Immature natural killer cell (primary cell): ENCODE data around the gene MYL10. TPM values are rescaled to one million over a fixed set of nuclear protein-coding genes. Genes with fewer than 3 reads are reported as not detected.

Experiments
- DNase-seq, 3 donors: peaks; one replicate each; pipeline ENCODE4 v3.0.0; 2022; ENCODE audit warnings: mixed read lengths in 1 of 3
- H3K27ac Mint-ChIP-seq, 6 donors: one replicate each; pipeline ENCODE4 v1.8.0; 2020; ENCODE audit warnings: mixed read lengths in 6 of 6, mild to moderate bottlenecking in 5 of 6, inconsistent platforms in 4 of 6, moderate library complexity in 3 of 6
- H3K27me3 Mint-ChIP-seq, 3 donors: one replicate each; pipeline ENCODE4 v1.8.0; 2020 to 2021; ENCODE audit warnings: low read depth in 3 of 3, mild to moderate bottlenecking in 3 of 3, mixed read lengths in 3 of 3, moderate library complexity in 3 of 3, inconsistent platforms in 1 of 3
- H3K36me3 Mint-ChIP-seq, 3 donors: one replicate each; pipeline ENCODE4 v1.8.0; 2020; ENCODE audit warnings: mixed read lengths in 3 of 3, inconsistent platforms in 2 of 3, mild to moderate bottlenecking in 2 of 3
- H3K4me1 Mint-ChIP-seq, 2 donors: one replicate each; pipeline ENCODE4 v1.8.0; 2020; ENCODE audit warnings: inconsistent platforms in 2 of 2, mild to moderate bottlenecking in 2 of 2, mixed read lengths in 2 of 2, moderate library complexity in 1 of 2
- H3K4me3 Mint-ChIP-seq, 5 donors: one replicate each; pipeline ENCODE4 v1.8.0; 2020; ENCODE audit warnings: mild to moderate bottlenecking in 5 of 5, mixed read lengths in 5 of 5, inconsistent platforms in 3 of 5, moderate library complexity in 3 of 5
- H3K9me3 Mint-ChIP-seq, 6 donors: one replicate each; pipeline ENCODE4 v1.8.0; 2020; ENCODE audit warnings: mild to moderate bottlenecking in 6 of 6, mixed read lengths in 6 of 6, inconsistent platforms in 4 of 6, moderate library complexity in 3 of 6
- polyA plus RNA-seq, 3 donors: library from polyadenylated mRNA; unstranded; fragments of 300-500 nt; fragmentation: Illumina TruSeq; gene quantifications; one replicate each; pipeline ENCODE4 v1.2.3, GENCODE V29; 2021

Gene MYL10
- polyA plus RNA-seq, 3 donors from 2014 or later, result not detected

GRCh38 chr7:101636822-101637623 lies 7.9 kb upstream of the MYL10 start:
- Mint-ChIP-seq H3K27me3 (peaks cover 3 to 13% (median 10%) of the 10 kb centered on the region in 3 donors), H3K36me3 (no peaks in the 10 kb centered on the region), H3K9me3 (no peaks in the 10 kb centered on the region), H3K4me1 (no peaks in the 10 kb centered on the region), H3K27ac (no peak overlapping the region), H3K4me3 (no peak overlapping the region)
- no peak for DNase-seq

GRCh38 chr7:101635484-101635883 lies 6.4 kb upstream of the MYL10 start:
- H3K36me3 Mint-ChIP-seq, result no peaks in the 10 kb centered on the region
- peaks cover 0 to 2% (median 0%) of the 10 kb centered on the region in 6 donors for H3K9me3 Mint-ChIP-seq
- H3K27ac Mint-ChIP-seq, result no peak overlapping the region
- no peak overlapping the region for H3K4me3 Mint-ChIP-seq
- peaks cover 6 to 11% (median 6%) of the 10 kb centered on the region in 3 donors for H3K27me3 Mint-ChIP-seq
- no peaks in the 10 kb centered on the region for H3K4me1 Mint-ChIP-seq
- no peak for DNase-seq

GRCh38 chr7:101634196-101634717 lies 5.2 kb upstream of the MYL10 start:
- H3K4me3 Mint-ChIP-seq, result no peak overlapping the region
- peaks cover 6 to 11% (median 6%) of the 10 kb centered on the region in 3 donors for H3K27me3 Mint-ChIP-seq
- DNase-seq, result no peak
- peaks cover 0 to 2% (median 0%) of the 10 kb centered on the region in 6 donors for H3K9me3 Mint-ChIP-seq
- no peak overlapping the region for H3K27ac Mint-ChIP-seq
- no peaks in the 10 kb centered on the region for H3K36me3 Mint-ChIP-seq
- no peaks in the 10 kb centered on the region for H3K4me1 Mint-ChIP-seq

- Mint-ChIP-seq H3K4me3 (no peak overlapping the region), H3K9me3 (peaks cover 0 to 2% (median 0%) of the 10 kb centered on the region in 6 donors), H3K27me3 (peaks cover 6 to 8% (median 6%) of the 10 kb centered on the region in 3 donors), H3K4me1 (no peaks in the 10 kb centered on the region), H3K36me3 (no peaks in the 10 kb centered on the region), H3K27ac (no peak overlapping the region)
- no peak for DNase-seq
These were observed 4.4 kb upstream of the MYL10 start for GRCh38 chr7:101633511-101633910.

- Mint-ChIP-seq H3K27me3 (peaks cover 6 to 8% (median 6%) of the 10 kb centered on the region in 3 donors), H3K9me3 (peaks cover 0 to 2% (median 0%) of the 10 kb centered on the region in 6 donors), H3K36me3 (no peaks in the 10 kb centered on the region), H3K4me3 (no peak overlapping the region), H3K4me1 (no peaks in the 10 kb centered on the region), H3K27ac (no peak overlapping the region)
- DNase-seq, result no peak
These were observed 3.5 kb upstream of the MYL10 start for GRCh38 chr7:101632641-101633040.

GRCh38 chr7:101631224-101631714 lies 2.2 kb upstream of the MYL10 start:
- H3K4me1 Mint-ChIP-seq, result no peaks in the 10 kb centered on the region
- H3K36me3 Mint-ChIP-seq, result no peaks in the 10 kb centered on the region

GRCh38 chr7:101630591-101630990 lies 1.5 kb upstream of the MYL10 start:
- no peak overlapping the region for H3K4me3 Mint-ChIP-seq
- H3K27ac Mint-ChIP-seq, result no peak overlapping the region
- DNase-seq, result no peak
- H3K27me3 Mint-ChIP-seq, result peaks cover 3 to 6% (median 5%) of the 10 kb centered on the region in 3 donors
- no peaks in the 10 kb centered on the region for H3K4me1 Mint-ChIP-seq
- H3K9me3 Mint-ChIP-seq, result peaks cover 0 to 2% (median 0%) of the 10 kb centered on the region in 6 donors
- no peaks in the 10 kb centered on the region for H3K36me3 Mint-ChIP-seq

More at GRCh38 chr7:101631224-101631714, 2.2 kb upstream of the MYL10 start:
- H3K9me3 Mint-ChIP-seq, result peaks cover 0 to 2% (median 0%) of the 10 kb centered on the region in 6 donors
- no peak overlapping the region for H3K4me3 Mint-ChIP-seq
- peaks cover 3 to 6% (median 4%) of the 10 kb centered on the region in 3 donors for H3K27me3 Mint-ChIP-seq
- no peak for DNase-seq
- no peak overlapping the region for H3K27ac Mint-ChIP-seq

GRCh38 chr7:101628522-101628921 lies 574 bp downstream of the MYL10 start:
- peaks cover 3 to 9% (median 6%) of the 10 kb centered on the region in 3 donors for H3K27me3 Mint-ChIP-seq
- no peak overlapping the region for H3K4me3 Mint-ChIP-seq
- H3K27ac Mint-ChIP-seq, result no peak overlapping the region
- peaks cover 0 to 2% (median 0%) of the 10 kb centered on the region in 6 donors for H3K9me3 Mint-ChIP-seq
- H3K4me1 Mint-ChIP-seq, result no peaks in the 10 kb centered on the region
- no peak for DNase-seq
- H3K36me3 Mint-ChIP-seq, result no peaks in the 10 kb centered on the region

- peaks cover 0 to 2% (median 0%) of the 10 kb centered on the region in 6 donors for H3K9me3 Mint-ChIP-seq
- no peaks in the 10 kb centered on the region for H3K36me3 Mint-ChIP-seq
- DNase-seq, result no peak
- no peak overlapping the region for H3K27ac Mint-ChIP-seq
- peaks cover 0 to 9% (median 3%) of the 10 kb centered on the region in 3 donors for H3K27me3 Mint-ChIP-seq
- H3K4me3 Mint-ChIP-seq, result no peak overlapping the region
- no peaks in the 10 kb centered on the region for H3K4me1 Mint-ChIP-seq
These were observed 2.3 kb downstream of the MYL10 start for GRCh38 chr7:101626758-101627157.

- H3K27ac Mint-ChIP-seq, result no peak overlapping the region
- no peaks in the 10 kb centered on the region for H3K9me3 Mint-ChIP-seq
- no peaks in the 10 kb centered on the region for H3K36me3 Mint-ChIP-seq
- H3K4me3 Mint-ChIP-seq, result no peak overlapping the region
- H3K27me3 Mint-ChIP-seq, result peaks cover 0 to 9% (median 0%) of the 10 kb centered on the region in 3 donors
- H3K4me1 Mint-ChIP-seq, result no peaks in the 10 kb centered on the region
- no peak for DNase-seq
These were observed 2.9 kb downstream of the MYL10 start for GRCh38 chr7:101626069-101626671.

GRCh38 chr7:101625031-101625791 lies 3.9 kb downstream of the MYL10 start:
- peaks cover 0 to 7% (median 0%) of the 10 kb centered on the region in 3 donors for H3K27me3 Mint-ChIP-seq
- no peaks in the 10 kb centered on the region for H3K9me3 Mint-ChIP-seq
- no peak for DNase-seq
- H3K27ac Mint-ChIP-seq, result no peak overlapping the region
- no peaks in the 10 kb centered on the region for H3K36me3 Mint-ChIP-seq
- H3K4me1 Mint-ChIP-seq, result no peaks in the 10 kb centered on the region
- no peak overlapping the region for H3K4me3 Mint-ChIP-seq

GRCh38 chr7:101624246-101625001 lies 4.7 kb downstream of the MYL10 start:
- DNase-seq, result no peak
- Mint-ChIP-seq H3K4me3 (no peak overlapping the region), H3K4me1 (no peaks in the 10 kb centered on the region), H3K9me3 (no peaks in the 10 kb centered on the region), H3K27me3 (peaks cover 0 to 7% (median 0%) of the 10 kb centered on the region in 3 donors), H3K36me3 (no peaks in the 10 kb centered on the region), H3K27ac (no peak overlapping the region)

- Mint-ChIP-seq H3K27me3 (peaks cover 1 to 7% (median 1%) of the 10 kb centered on the region in 3 donors), H3K4me3 (no peak overlapping the region), H3K9me3 (no peaks in the 10 kb centered on the region), H3K27ac (no peak overlapping the region), H3K4me1 (no peaks in the 10 kb centered on the region), H3K36me3 (no peaks in the 10 kb centered on the region)
- DNase-seq, result no peak
These were observed 6.4 kb downstream of the MYL10 start for GRCh38 chr7:101622609-101623173.
